GM21526 (cell line): Measurements from ENCODE around the gene NDST1.

Source experiments
- ATAC-seq: cut with Tn5 transposase; IDR thresholded peaks from one replicate; pipeline ENCODE4 v1.9.1; 2021; ENCODE audit warnings: moderate library complexity; ENCODE audit not compliant: unreplicated experiment, low FRiP score

The NDST1 gene

DNA sequence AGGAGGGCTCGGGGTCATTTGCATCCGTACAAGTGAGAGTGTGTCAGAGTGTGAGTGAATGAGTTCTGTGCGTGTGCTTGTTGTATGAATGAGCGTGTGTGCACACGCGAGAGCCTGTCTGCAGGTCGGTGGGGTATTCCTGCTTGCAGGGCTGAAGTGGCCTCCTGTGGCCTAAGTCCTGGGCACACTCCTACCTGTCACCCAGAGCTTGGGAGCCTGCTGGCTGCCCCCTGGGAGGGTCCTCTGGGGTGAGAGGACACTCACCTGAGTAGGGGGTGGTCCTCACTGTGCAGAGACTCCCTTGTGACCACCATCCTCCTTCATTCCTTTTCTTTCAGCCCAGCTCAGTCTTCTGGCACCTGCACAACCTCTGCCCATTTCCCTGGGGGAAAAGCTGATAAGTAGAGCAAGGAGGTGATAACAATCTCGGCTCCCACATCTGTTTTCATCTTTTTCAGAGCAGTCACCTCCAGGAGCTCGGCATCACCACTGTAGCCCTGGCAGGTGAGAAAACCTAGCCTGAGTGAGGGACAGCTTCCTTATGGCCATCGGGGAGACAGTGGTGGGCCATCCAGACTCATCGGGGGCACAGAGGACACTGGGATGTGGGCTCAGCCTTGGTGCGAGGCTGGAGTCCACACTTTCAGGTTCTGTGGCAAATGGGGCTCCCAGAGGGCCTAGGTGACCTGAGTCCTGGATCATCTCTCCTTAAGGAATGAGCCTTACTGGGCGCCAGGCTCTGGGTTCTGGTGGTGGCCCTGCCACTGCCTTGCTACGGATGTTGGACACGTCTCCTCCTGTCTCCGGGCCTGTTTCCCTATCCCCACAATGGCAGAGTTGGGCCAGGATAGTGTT is 93.8 kb downstream of the NDST1 start:
- ATAC-seq = no peak

DNA sequence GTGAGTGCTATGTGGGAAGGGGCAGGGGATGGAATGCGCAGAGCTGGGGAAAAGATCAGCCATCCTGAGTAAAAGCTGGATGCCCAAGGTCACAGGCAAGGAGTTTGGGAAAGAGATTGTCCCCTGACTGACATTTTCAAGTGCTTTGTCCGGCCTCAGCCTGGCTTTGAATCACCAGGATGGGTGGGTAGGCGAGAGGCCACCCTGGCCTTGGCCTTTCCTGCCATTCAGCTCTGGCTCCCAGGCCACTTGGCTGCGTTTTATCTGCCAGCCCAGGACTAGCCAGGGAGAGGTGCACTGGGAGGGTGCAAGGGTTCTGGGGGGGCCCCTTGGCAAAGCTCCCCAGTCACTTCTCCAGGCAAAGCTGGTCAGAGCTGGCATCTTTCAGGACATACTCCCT is 95.1 kb downstream of the NDST1 start:
- ATAC-seq = no peak

- ATAC-seq = no peak
Observed at GRCh38 chr5:150603491-150603890, 95.6 kb downstream of the NDST1 start.

- ATAC-seq = no peak
Observed at GRCh38 chr5:150604010-150604409, 96.1 kb downstream of the NDST1 start.

DNA sequence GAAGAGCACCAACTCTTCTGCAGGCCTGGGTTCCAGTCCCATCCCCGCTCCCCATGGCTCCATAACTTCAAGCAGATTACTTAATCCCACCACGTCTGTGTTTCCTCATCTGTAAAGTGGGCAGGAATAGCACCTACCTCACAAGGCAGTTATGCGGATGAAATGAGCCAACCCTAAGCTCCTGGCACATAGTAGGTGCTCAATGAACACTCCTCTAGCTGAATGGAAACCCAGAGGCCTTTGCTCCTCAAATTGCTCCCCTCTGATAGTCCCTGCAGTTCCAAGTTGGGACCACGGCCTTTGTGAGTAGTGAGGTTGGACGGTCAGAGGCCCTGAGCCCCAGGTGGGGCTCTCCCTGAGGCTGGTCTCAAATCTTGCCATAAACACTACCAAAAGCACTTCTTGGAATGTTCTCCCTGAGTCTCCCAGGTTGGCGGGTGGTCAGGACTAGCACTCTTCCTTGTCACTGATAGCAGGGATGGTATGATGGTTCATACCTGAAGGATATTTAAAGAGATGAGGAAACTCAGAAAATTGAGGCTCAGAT is 97.0 kb downstream of the NDST1 start:
- no peak for ATAC-seq

DNA sequence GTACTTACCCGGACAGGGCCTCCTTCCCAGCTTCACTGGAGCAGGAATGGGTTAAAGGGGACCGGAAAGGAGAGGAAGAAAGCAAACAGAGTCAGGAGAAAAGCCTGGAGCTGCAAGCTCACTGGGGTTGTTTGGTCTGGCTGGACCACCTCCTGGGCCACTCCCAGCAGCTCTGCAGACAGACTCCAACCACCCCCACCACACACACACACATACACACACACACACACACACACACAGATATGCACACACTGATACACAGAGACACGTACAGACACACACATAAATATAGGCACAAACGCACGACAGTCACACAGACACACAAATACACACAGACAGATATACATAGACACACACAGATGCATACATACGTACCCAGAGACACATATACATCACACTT is 97.6 kb downstream of the NDST1 start:
- no peak for ATAC-seq

- ATAC-seq = no peak
Observed at GRCh38 chr5:150606476-150606875, 98.5 kb downstream of the NDST1 start.

DNA sequence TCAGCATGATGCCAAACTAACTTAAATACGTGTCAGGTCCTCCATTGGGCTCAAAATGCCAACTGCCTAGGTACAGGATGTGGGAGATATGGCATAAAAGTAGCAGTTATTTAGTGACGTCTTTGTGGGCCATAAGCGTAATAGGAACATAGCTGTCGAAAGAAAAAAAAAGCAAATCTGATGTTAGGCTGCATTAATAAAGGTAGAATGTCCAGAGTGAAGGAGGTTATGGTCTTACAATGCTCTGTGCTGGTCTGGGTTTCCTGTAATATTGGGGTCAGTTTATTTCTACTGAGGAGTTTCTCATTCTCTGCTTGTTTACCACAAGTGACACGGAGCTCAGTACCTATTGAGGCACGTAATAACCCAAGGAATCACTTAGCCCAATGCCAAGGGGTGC is 99.2 kb downstream of the NDST1 start:
- ATAC-seq = no peak
